ENCODE data around the gene MACROD2.

The MACROD2 gene

DNA sequence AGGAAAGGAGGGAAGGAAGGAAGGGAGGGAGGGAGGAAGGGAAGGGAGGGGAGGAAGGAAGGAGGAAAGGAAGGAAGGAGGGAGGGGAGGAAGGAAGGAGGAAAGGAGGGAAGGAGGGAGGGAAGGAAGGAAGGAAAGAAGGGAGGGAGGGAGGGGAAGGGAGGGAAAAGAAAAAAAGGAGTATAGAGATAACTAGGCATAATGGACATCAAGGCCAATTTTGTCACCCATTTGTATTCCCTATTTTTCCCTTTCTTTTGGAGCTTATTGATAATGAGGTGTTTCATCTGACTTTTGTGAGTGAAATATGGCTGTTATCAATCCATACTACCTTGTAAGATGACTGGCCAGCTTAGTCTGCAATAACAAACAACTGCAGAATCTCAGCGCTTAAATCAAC is 624.1 kb downstream of the MACROD2 start:
- TF ChIP-seq, protein P1, sequence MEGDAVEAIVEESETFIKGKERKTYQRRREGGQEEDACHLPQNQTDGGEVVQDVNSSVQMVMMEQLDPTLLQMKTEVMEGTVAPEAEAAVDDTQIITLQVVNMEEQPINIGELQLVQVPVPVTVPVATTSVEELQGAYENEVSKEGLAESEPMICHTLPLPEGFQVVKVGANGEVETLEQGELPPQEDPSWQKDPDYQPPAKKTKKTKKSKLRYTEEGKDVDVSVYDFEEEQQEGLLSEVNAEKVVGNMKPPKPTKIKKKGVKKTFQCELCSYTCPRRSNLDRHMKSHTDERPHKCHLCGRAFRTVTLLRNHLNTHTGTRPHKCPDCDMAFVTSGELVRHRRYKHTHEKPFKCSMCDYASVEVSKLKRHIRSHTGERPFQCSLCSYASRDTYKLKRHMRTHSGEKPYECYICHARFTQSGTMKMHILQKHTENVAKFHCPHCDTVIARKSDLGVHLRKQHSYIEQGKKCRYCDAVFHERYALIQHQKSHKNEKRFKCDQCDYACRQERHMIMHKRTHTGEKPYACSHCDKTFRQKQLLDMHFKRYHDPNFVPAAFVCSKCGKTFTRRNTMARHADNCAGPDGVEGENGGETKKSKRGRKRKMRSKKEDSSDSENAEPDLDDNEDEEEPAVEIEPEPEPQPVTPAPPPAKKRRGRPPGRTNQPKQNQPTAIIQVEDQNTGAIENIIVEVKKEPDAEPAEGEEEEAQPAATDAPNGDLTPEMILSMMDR (IDR thresholded peaks at IDR 0.05; ENCODE audit: low read depth, low read length) = no peak
- no peak for DNase-seq (ENCODE audit: extremely low read depth, low read depth)

DNA sequence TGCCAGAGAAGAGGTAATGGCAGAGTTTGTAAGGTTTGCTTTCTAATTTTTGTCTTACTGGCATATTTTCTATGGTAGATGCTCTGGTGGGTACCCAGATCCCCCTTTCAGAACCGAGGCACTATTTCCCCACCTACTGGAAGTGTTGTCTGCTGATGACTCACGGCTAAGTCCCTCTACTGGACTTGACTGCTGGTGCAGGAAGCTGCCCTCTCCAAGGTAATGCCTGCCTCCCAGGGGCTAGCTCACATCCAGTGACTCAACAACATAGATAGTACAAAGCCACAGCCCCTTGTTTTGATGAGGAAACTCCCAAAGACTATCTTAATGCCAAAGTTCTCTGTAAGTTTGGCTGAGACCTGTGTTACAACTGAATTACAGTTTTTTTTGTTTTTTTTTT is 627.5 kb downstream of the MACROD2 start:
- TF ChIP-seq, protein P1 (IDR thresholded peaks at IDR 0.05; ENCODE audit: low read depth, low read length) = no peak
- no peak for DNase-seq (ENCODE audit: extremely low read depth, low read depth)

DNA sequence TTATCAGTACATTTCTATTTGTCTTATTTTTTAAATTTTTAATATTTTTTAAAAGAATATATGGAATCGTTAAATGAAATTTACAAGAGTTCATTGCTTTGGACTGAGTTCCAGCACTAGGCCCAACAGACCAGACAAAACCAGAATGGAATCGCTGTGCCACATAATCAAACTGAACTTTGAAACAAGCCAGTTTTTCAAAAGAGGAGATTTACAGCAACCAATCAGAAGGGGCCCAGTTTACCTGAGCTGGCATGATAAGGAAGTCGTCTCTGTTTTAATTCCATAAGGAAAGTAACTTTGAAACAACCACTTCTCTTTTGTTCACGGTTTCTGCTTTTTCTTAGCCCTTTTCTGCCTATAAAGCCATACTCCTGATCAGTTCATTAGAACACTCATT is 635.7 kb downstream of the MACROD2 start:
- TF ChIP-seq, protein P1 (IDR thresholded peaks at IDR 0.05; ENCODE audit: low read depth, low read length) = no peak
- no peak for DNase-seq (ENCODE audit: extremely low read depth, low read depth)

DNA sequence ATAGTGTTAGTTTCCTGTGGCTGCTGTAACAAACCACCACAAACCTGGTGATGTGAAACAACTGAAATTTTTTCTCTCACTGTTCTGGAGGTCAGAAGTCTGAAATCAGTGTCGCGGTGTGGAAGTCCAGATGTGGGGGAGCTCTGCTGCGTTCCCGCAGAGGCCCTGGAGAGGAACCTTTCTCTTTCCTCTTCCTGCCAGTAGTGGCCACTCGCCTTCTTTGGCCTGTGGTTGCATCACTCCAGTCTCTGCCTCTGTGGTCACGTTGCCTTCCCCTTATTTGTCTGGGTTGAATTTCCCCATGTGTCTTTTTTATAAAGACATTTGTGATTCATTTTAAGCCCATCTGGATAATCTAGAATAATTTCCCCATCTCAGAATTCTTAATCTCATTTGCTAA is 637.6 kb downstream of the MACROD2 start:
- no peak for DNase-seq (ENCODE audit: extremely low read depth, low read depth)
- TF ChIP-seq, protein P1 (IDR thresholded peaks at IDR 0.05; ENCODE audit: low read depth, low read length) = no peak; the same call in 1 of the 2 replicates

DNA sequence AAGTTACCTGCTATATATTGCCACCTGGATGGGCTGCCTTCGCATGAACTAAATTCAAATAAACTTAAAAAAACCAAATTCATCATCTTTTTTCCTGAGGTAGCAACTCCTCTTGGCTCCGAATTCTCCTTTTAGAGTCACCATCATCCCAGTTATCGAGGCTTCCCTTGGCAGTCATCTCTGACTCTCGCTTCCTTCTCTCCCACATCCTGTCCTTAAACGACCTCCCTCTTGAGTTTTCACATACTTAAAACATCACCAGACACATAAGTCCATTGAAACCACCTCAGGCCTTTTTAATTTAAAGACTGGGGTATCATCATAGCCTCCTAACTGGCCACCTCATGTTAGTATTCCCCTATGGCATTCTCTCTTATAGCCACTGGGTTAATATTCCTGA is 638.2 kb downstream of the MACROD2 start:
- TF ChIP-seq, protein P1 (IDR thresholded peaks at IDR 0.05; ENCODE audit: low read depth, low read length) = no peak
- no peak for DNase-seq (ENCODE audit: extremely low read depth, low read depth)

DNA sequence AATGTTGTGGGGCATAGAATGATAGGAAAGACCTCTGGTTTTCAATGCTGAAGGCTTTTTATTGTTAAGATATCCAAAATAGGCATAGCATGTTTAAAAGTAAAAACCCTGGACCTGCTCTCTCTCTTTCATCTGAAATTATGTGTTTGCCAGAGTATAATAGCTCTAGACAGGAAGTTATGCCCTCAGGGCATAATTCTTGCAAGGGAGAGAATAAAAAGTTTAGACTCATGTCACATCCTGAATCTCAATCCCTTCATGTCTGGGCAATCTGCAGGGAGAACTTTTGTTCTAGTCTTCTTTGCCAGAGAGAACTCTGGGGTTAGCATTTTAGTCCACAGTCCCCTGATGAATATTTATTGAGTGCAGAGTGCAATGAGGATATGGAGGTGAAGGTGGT is 639.3 kb downstream of the MACROD2 start:
- TF ChIP-seq, protein P1 (IDR thresholded peaks at IDR 0.05; ENCODE audit: low read depth, low read length) = no peak
- DNase-seq (ENCODE audit: extremely low read depth, low read depth) = no peak

DNA sequence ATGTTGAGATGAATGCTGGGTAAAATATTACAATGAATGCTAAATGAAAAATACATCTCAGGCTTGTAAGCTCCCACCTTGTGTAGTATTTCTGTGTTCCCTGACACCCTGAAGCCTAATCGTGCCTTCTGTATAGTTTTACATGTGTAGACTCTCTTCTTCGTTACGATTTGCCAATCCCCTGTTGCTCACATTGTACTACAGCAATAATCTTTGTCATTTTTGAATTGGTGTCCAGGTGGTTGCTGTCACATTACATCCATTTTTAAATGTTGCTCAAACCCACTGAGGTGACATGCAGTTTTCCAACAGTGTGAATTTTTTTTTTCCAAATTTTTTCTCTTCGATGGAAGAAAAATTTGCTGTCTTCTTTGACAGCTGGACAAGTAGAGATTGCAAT is 642.1 kb downstream of the MACROD2 start:
- TF ChIP-seq, protein P1 (IDR thresholded peaks at IDR 0.05; ENCODE audit: low read depth, low read length) = no peak
- DNase-seq (ENCODE audit: extremely low read depth, low read depth) = no peak

All from AG09319 (cell line).